Astrocyte of the hippocampus (primary cell): Measurements from ENCODE around the gene RABEP2.
"Not testable (repeated sequence)": the region's sequence is repeated elsewhere in the genome, so short reads cannot be mapped to it uniquely, and the experiment has no call there.

Experiments used
- DNase-seq: peaks from one replicate; pipeline ENCODE4 v3.0.0; 2011; ENCODE audit warnings: low read depth, low spot score

Gene RABEP2

GRCh38 chr16:28904363-28904762 is 20.7 kb downstream of the RABEP2 start:
- no peak for DNase-seq

GRCh38 chr16:28903344-28904042 is 21.5 kb downstream of the RABEP2 start:
- no peak for DNase-seq

GRCh38 chr16:28902909-28903308 is 22.1 kb downstream of the RABEP2 start:
- DNase-seq: no peak

- no peak for DNase-seq
These were observed 23.2 kb downstream of the RABEP2 start for GRCh38 chr16:28901862-28902261.

- DNase-seq: no peak
These were observed 24.4 kb downstream of the RABEP2 start for GRCh38 chr16:28900601-28901000.

- no peak for DNase-seq
These were observed 25.0 kb downstream of the RABEP2 start for GRCh38 chr16:28899882-28900590.

- DNase-seq: no peak
These were observed 26.1 kb downstream of the RABEP2 start for GRCh38 chr16:28898942-28899341.

- DNase-seq: no peak
These were observed 26.8 kb downstream of the RABEP2 start for GRCh38 chr16:28898266-28898665.

- DNase-seq: no peak
These were observed 27.2 kb downstream of the RABEP2 start for GRCh38 chr16:28897826-28898225.

- DNase-seq: no peak
These were observed 29.4 kb downstream of the RABEP2 start for GRCh38 chr16:28895609-28896008.

- DNase-seq: no peak
These were observed 31.7 kb downstream of the RABEP2 start for GRCh38 chr16:28893291-28893690.

GRCh38 chr16:28891964-28892890 is 32.8 kb downstream of the RABEP2 start:
- no peak for DNase-seq

- DNase-seq: not testable (repeated sequence)
These were observed 34.7 kb downstream of the RABEP2 start for GRCh38 chr16:28890355-28890754.

GRCh38 chr16:28886945-28887344 is 38.1 kb downstream of the RABEP2 start:
- no peak for DNase-seq

GRCh38 chr16:28884045-28884444 is 41.0 kb downstream of the RABEP2 start:
- no peak for DNase-seq

GRCh38 chr16:28883221-28883996 is 41.6 kb downstream of the RABEP2 start:
- DNase-seq: no peak

- no peak for DNase-seq
These were observed 42.4 kb downstream of the RABEP2 start for GRCh38 chr16:28882551-28883160.

GRCh38 chr16:28881565-28881964 is 43.5 kb downstream of the RABEP2 start:
- not testable (repeated sequence) for DNase-seq

GRCh38 chr16:28880955-28881354 is 44.1 kb downstream of the RABEP2 start:
- no peak for DNase-seq

GRCh38 chr16:28880589-28880915 is 44.5 kb downstream of the RABEP2 start:
- no peak for DNase-seq
